NK-92 (cell line): ENCODE results near the gene NCAM1.

Source experiments
- DNase-seq: peaks from one replicate; lab custom pipeline; 2025; ENCODE audit not compliant: unreplicated experiment; lab: John Stamatoyannopoulos, UW

The NCAM1 gene

DNA sequence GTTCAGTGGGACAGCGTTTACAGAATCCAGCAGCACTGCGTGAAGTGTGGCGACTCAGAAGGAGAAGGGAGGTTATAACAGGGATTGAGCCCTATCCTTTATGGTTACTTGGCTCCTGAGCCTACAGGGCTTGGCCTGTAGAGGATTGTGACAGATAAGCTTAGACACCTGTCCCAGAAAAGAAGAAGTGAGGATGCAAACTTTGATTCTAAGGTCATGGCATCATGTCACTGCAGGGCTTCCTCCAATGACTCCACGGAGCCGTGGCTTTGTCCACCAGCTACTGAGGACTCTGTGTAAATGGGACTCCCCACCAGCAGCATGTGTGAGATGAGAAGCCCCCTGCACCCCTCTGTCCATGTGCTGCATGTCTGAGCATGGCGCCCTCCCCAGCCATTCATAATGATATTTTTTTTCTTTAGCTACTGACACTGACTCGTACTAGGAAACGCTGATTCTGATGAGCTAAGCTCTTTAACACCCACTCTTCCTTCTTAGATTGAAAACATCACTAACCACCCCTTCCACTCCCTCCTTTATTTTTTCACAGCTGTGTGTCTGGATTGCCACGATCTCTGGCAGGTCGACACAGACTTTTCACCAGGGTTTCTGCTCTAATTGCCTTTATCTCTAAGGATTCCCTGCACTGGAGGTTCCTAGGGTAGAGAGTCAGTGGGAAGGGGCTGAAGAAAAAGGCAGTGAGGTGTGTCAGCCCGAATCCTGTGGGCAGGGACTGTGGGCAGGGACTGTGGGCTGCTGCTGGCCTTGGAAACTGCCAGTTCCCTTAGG, 287.7 kb downstream of the NCAM1 start:
- no peak for DNase-seq

DNA sequence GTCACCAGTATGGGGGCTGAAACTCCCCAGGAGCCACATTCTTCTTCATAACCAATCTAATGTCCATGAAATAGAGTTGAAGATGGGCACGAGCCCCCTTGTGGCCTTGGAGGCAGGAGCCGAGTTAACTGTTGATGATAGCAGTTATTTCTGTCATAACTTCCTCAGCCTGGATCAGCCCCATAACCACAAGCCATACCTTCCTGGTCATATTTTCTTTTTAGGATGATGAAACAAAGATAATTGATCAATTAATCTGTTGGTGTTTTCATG, 288.2 kb downstream of the NCAM1 start:
- no peak for DNase-seq

- DNase-seq = no peak
These were observed 288.6 kb downstream of the NCAM1 start for GRCh38 chr11:113249786-113250185.

DNA sequence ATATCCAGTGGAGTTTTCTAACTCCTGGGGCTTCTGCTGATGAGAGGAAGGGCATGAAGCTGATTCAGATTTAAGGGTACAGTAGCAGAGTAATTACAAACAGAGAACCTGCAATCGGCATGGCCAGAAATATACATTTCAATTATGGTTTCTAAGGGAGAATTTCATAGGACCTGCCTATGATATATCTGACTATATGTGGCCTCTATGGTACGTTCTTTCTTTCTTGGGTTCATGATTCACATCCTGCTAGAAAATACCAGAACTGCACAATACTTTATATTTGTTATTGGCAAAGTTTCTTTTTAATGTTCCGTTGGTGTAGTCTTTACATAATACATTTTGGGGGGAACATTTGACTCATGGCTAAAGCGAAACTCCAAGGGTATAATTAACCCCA, 290.1 kb downstream of the NCAM1 start:
- DNase-seq = no peak

DNA sequence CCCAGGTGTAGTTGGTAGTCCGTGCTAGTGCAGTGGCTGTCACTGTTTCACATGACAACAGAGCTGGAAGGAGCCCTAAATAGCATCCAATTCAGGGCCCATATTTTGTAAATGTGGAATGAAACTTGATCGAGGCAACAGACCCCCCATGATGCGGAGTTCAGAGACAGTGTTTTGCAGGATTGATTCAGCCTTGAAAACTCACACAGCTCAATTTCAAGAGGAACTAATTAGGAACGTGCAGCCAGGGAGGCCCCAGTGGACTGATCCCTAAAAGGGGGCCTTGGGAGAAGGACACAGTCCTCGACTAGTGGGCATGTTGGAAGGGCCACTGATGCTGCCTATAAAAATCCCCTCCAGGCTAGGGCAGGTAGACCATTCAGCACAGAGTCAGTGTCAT, 292.2 kb downstream of the NCAM1 start:
- DNase-seq = no peak

DNA sequence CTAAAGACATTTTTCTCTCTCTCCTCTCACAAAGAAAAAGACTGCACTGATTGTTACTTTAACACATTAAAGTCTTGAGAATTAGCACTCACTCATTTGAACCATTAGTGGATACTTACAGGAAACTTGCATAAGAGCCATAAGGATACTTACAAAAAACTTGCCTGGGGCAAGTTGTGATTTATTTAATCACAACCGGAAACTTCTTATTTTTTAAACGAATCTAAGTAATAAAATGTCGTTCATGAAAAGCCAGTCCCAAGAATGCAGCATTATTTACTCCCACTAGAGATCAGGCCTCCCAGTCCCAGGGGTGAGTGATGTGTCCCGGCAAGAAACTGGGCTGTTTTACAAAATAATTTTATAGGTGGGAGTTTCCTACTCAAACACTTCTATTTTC, 293.9 kb downstream of the NCAM1 start:
- no peak for DNase-seq

GRCh38 chr11:113255741-113256140, 294.5 kb downstream of the NCAM1 start:
- no peak for DNase-seq

DNA sequence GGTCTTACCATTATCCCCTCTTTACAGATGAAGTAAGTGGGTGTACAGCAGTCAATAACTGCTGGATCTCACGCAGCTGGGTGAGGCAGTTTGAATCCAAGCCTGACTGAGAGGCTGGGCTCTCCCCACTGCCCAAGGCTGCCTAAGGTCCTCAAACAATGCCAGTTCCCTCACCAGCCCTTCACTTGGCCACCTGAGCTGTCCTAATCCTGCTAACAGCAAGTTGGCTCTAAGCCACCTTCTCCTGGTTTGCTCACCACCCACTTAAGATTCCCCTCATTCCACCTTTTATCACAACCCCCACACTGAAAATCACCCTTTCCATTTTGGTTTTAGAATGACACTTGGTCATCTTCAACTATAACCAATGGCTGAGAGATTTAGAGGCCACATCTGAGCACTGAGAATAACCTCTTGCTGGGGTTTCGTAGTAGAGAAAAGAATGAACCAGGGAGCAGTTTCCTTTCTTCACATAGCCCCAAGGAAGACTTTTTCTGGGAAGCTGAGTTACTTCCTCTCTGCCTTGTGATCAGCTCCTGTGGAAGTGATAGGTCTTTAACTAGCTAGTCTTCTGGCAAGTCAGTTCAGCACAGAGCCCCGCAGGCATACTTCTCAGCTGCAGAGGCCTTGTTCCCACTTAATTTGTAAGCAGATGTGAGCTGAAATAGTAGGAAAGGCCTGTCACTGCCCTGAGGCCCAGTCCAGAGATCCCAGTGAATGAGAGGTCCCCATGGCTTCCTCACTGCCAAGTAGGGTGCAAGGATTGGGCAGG, 295.4 kb downstream of the NCAM1 start:
- DNase-seq = no peak

DNA sequence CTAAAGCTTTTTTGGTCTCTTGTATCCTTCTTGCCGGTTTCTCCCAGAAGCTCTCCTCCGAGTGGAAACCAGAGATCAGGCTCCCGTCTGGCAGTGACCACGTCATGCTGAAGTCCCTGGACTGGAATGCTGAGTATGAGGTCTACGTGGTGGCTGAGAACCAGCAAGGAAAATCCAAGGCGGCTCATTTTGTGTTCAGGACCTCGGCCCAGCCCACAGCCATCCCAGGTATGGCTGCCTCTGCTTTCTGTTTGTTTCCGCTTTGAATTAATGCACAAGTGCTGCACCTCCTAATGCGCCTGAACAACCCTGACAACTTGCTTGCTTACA, 298.8 kb downstream of the NCAM1 start:
- no peak for DNase-seq

GRCh38 chr11:113260541-113260940, 299.3 kb downstream of the NCAM1 start:
- no peak for DNase-seq

- no peak for DNase-seq
These were observed 300.7 kb downstream of the NCAM1 start for GRCh38 chr11:113261709-113262475.

- DNase-seq = no peak
These were observed 301.4 kb downstream of the NCAM1 start for GRCh38 chr11:113262594-113262993.

GRCh38 chr11:113263458-113264259, 302.4 kb downstream of the NCAM1 start:
- no peak for DNase-seq

DNA sequence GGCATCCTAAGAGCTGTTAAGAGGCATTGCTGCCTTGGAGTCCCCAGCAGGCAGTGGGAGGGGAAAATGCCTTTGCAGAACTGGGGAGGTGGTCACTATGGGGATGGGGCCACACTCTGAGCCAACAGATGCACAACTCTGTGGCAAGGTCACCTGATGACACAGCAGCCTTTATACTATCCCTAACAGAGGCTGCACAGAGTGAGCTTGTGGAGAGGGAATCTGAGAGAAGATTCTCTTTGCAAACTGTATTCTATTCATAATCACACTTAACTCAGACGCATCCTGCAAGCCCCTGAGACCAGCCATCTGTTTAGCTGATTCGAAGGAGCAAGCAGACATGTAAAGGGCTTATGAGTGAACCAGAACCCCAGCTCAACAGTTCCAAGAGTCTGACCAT, 304.1 kb downstream of the NCAM1 start:
- DNase-seq = no peak

GRCh38 chr11:113267493-113267892, 306.3 kb downstream of the NCAM1 start:
- no peak for DNase-seq

DNA sequence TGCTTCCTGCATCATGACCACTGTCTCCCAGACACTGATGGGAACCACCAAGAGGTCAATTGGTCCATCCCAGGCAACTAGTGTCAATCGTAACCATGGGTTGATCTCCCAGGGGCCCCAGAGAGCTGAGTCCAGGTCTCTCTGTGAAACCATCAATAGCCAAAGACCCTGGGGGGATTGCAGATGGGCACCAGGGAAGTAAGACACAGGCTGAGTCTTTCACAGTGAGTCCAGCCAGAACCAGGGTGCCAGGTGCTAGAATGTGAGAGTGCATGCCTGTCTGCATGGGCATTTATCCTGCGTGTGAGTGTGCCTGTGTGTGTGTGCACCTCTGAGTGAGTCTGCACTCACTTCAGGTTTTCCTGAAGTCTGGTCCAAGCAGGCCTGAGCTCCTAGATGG, 307.9 kb downstream of the NCAM1 start:
- DNase-seq = no peak

DNA sequence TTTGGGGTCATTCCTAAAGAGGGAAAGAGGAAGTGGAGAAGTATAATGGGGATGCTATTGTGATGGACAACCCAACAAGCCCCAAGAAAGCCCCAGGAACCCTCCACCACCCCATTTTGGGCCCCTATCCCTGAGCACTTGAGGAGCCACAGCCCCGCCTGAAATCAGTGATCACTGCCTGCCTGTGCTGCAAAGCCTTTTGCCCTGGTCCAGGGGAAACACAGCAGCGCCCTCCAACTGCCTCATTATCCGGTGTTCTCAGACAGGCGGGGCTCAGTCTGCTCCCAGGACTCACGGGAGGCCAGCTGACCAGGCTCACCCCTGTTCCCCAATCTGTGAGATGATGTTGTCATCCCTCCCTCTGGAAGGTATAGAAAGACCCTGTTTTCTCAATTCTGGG, 308.4 kb downstream of the NCAM1 start:
- no peak for DNase-seq

DNA sequence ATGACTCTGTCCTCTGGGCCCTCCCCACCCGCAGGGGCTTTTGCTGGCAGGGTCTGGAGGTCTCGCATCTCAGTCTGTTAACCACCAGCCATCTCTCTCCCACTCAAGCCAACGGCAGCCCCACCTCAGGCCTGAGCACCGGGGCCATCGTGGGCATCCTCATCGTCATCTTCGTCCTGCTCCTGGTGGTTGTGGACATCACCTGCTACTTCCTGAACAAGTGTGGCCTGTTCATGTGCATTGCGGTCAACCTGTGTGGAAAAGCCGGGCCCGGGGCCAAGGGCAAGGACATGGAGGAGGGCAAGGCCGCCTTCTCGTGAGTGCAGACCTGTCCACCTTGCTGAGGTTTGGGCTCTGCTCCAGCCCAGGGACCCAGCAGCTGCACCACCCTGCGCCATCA, 308.9 kb downstream of the NCAM1 start:
- DNase-seq = no peak

DNA sequence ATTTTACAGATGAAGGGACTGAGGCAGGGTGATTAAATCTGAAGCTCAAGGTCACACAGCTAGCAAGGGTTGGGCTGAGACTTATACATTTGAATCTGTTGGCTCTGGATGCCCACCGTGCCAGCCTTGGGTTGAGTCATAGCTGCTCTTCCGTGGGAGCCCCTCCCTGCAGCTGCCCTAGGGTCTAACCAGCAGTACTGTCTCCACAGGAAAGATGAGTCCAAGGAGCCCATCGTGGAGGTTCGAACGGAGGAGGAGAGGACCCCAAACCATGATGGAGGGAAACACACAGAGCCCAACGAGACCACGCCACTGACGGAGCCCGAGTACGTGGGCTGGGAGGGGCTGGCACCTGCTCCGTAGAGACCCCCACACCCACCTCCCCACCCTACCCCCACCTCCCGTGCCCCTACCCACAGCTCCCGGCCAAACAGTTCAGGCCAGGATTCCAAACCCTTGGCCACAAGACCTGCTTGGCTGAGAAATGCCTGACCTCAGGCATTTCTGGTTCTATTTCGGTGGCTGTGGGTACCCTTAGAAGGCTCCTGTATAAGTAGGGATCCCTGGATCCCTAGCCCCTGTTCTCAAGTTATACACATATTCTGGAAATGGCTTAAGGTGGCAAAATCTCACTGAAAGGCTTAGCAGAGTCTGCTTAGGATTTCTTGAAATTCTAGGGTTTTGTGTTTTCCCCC, 310.5 kb downstream of the NCAM1 start:
- DNase-seq = no peak

- no peak for DNase-seq
These were observed 311.1 kb downstream of the NCAM1 start for GRCh38 chr11:113272281-113272680.
